ENCODE measurements around the gene ASAH2. TPM values are rescaled to one million over a fixed set of nuclear protein-coding genes. Genes with fewer than 3 reads are reported as not detected.

The ASAH2 gene
- total and polyA plus RNA-seq, 2 of the 8 experiments (the other 6 are each of a cell fraction or from before 2014, with no cell fraction given): 1.2 to 3.1 TPM

GRCh38 chr10:50248062-50248461 lies 3.3 kb downstream of the ASAH2 start:
- Histone ChIP-seq H3K27ac (ENCODE audit: low read depth, low read length) (no peak overlapping the region), H3K9ac (replicated peaks in 1 of 4; ENCODE audit: extremely low read depth in 1 of 4, low read depth in 3 of 4, low read length in 3 of 4) (no peak overlapping the region), H3K14ac (ENCODE audit: insufficient read length) (no peak overlapping the region), H2BK15ac (ENCODE audit: low read length) (no peak overlapping the region), H4K8ac (ENCODE audit: extremely low read depth, insufficient read depth, low read length) (no peak overlapping the region), H3K27me3 (replicated peaks in 1 of 4; ENCODE audit: control insufficient read depth in 3 of 4, extremely low read depth in 1 of 4, insufficient read depth in 3 of 4, low read length in 3 of 4) (no peaks in the 10 kb centered on the region; a peak in 1 of 7 replicates), H2AK5ac (ENCODE audit: low read depth, low read length) (no peak overlapping the region), H3K23ac (ENCODE audit: insufficient read length) (no peak overlapping the region), H2BK120ac (replicated peaks; ENCODE audit: low read depth, low read length) (no peak overlapping the region), H3K4me3 (ENCODE audit: extremely low read depth in 1 of 4, insufficient read depth in 2 of 4, low read depth in 3 of 4, low read length in 4 of 4) (no peak overlapping the region), H3K79me1 (ENCODE audit: low read depth, low read length) (no peaks in the 10 kb centered on the region), H3K4ac (replicated peaks; ENCODE audit: insufficient read length, low read depth, low read length) (no peak overlapping the region), H3K56ac (replicated peaks; ENCODE audit: insufficient read length, low read depth, low read length) (no peak overlapping the region), H3K9me3 (ENCODE audit: insufficient read depth in 2 of 2, low read depth in 1 of 2, low read length in 1 of 2) (no peaks in the 10 kb centered on the region), H3K4me1 (replicated peaks in 1 of 4; ENCODE audit: control insufficient read depth in 3 of 4, insufficient read depth in 4 of 4, low read length in 3 of 4) (no peaks in the 10 kb centered on the region), H2BK5ac (ENCODE audit: low read depth, low read length) (no peak overlapping the region), H3K18ac (ENCODE audit: extremely low read depth, low read length) (no peak overlapping the region), H2AFZ (ENCODE audit: low read length) (no peak overlapping the region), H2BK20ac (ENCODE audit: low read length) (no peak overlapping the region), H4K5ac (ENCODE audit: insufficient read length, low read depth, low read length) (no peak overlapping the region), H3K79me2 (ENCODE audit: control insufficient read depth in 1 of 2, insufficient read depth in 2 of 2, low read length in 2 of 2) (no peaks in the 10 kb centered on the region), H3K4me2 (ENCODE audit: insufficient read depth in 1 of 2, low read depth in 2 of 2, low read length in 2 of 2) (no peak overlapping the region), H4K91ac (replicated peaks; ENCODE audit: insufficient read length, low read length) (no peak overlapping the region), H2BK12ac (ENCODE audit: low read depth, low read length) (no peak overlapping the region), H3K23me2 (ENCODE audit: low read depth, low read length) (no peaks in the 10 kb centered on the region), H3K36me3 (ENCODE audit: control insufficient read depth in 2 of 4, insufficient read depth in 4 of 4, low read length in 3 of 4) (no peaks in the 10 kb centered on the region), H4K20me1 (replicated peaks in 1 of 2; ENCODE audit: control insufficient read depth in 1 of 2, insufficient read depth in 2 of 2, low read length in 2 of 2) (no peaks in the 10 kb centered on the region)
- POLR2A ChIA-PET (ENCODE audit: partially characterized antibody): no interaction called here
- CTCF ChIA-PET (ENCODE audit: partially characterized antibody): interaction anchor here (1.0 to 1.4 kb wide), 2 partner anchors 14 to 27 kb away, joined by 4 to 6 read pairs; no protein-coding TSS in a partner anchor
- FAIRE-seq (no peak), DNase-seq (ENCODE audit: low read depth in 1 of 2, low spot score in 2 of 2) (no peak)
- WGBS, 2 experiments (ENCODE audit: extremely low coverage in 1 of 2, insufficient coverage in 1 of 2, insufficient read length in 1 of 2, insufficient replicate concordance in 2 of 2, low coverage in 1 of 2, low lambda C conversion rate in 2 of 2, missing lambda C conversion rate in 1 of 2): 31% methylated on average over 3 of the region's 3 CpGs; no CpG with 5 or more reads in 1 of the 2 experiments
- TF ChIP-seq RFX5 (IDR thresholded peaks at IDR 0.05; ENCODE audit: borderline replicate concordance, low read depth, low read length): no peak
- TF ChIP-seq SP1 (IDR thresholded peaks at IDR 0.05; ENCODE audit: low read depth, low read length): no peak
- TF ChIP-seq CEBPB (IDR thresholded peaks at IDR 0.05; ENCODE audit: low read depth, low read length): no peak
- TF ChIP-seq ZNF274 (IDR thresholded peaks at IDR 0.05; ENCODE audit: borderline replicate concordance, extremely low read depth, low read length): no peak
- no peak for TF ChIP-seq HDAC6 (IDR thresholded peaks at IDR 0.05; ENCODE audit: low read depth, low read length)
- TF ChIP-seq FOSL1 (IDR thresholded peaks at IDR 0.05; ENCODE audit: insufficient read depth, low read depth, low read length): no peak
- TF ChIP-seq MAX (IDR thresholded peaks at IDR 0.05): no peak
- TF ChIP-seq POU5F1 (IDR thresholded peaks at IDR 0.05; ENCODE audit: low read depth, low read length): no peak
- no peak for TF ChIP-seq EP300 (IDR thresholded peaks at IDR 0.05; ENCODE audit: borderline replicate concordance in 1 of 2, low read depth in 2 of 2, low read length in 2 of 2)
- TF ChIP-seq SIRT6 (IDR thresholded peaks at IDR 0.05; ENCODE audit: low read length): no peak
- TF ChIP-seq CTCF (IDR thresholded peaks at IDR 0.05; ENCODE audit: control extremely low read depth in 1 of 3, insufficient read depth in 1 of 3, low read depth in 1 of 3, low read length in 3 of 3): no peak
- no peak for TF ChIP-seq NRF1 (IDR thresholded peaks at IDR 0.05; ENCODE audit: low read depth, low read length)
- TF ChIP-seq TEAD4 (IDR thresholded peaks at IDR 0.05; ENCODE audit: low read depth, low read length): no peak
